Prostate gland (tissue), 2 donors: Measurements from ENCODE around the gene ZNF827.

Experiments used
- CTCF ChIP-seq, 4 experiments: fragments of 200-600 bp in 2 of 4; fragments of 450-650 bp in 2 of 4; sonication (generic) in 2 of 4; IDR thresholded peaks; 1 replicate in 3 of 4; 2 replicates in 1 of 4; pipeline ENCODE4 v1.5.1; 2016 to 2019; ENCODE audit warnings: antibody characterized with exemption in 4 of 4, mild to moderate bottlenecking in 2 of 4, moderate library complexity in 2 of 4
- POLR2A ChIP-seq: fragments of 450-650 bp; IDR thresholded peaks from one replicate; pipeline ENCODE4 v1.6.1; 2016; ENCODE audit warnings: antibody characterized with exemption, mild to moderate bottlenecking
- POLR2AphosphoS5 ChIP-seq: sonication (generic); formaldehyde crosslinking; IDR thresholded peaks from one replicate; pipeline ENCODE4 v1.6.1; 2017; ENCODE audit warnings: antibody characterized with exemption

GRCh38 chr4:145772347-145772746, 166.3 kb downstream of the ZNF827 start:
- no peak for TF ChIP-seq CTCF (IDR thresholded peaks at IDR 0.05)
- TF ChIP-seq POLR2AphosphoS5: no peak
- TF ChIP-seq POLR2A: no peak
